ENCODE measurements around the gene WDR81.

DNA sequence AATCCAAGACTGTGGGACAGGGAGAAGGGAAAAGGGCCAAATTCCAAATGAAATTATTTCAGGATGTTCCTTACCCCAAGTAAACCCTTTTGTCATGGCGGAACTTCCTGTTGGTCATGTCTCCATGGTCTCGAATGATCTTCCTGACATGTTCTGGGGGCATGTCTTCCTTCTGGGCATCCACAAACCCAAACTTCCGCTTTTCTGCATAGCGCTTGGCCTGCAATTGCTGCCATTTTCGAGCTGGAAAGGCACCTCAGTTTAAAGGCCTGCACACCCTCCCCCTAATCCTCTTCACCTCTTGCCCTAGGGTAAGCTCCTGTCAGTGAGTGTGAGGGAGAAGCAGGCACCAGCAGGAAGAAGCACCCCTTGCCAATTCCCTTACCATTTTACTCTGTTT, 41.0 kb upstream of the WDR81 start:
- TF ChIP-seq POLR2A (IDR thresholded peaks at IDR 0.05; ENCODE audit: low read depth) = no peak
- TF ChIP-seq, protein P1, sequence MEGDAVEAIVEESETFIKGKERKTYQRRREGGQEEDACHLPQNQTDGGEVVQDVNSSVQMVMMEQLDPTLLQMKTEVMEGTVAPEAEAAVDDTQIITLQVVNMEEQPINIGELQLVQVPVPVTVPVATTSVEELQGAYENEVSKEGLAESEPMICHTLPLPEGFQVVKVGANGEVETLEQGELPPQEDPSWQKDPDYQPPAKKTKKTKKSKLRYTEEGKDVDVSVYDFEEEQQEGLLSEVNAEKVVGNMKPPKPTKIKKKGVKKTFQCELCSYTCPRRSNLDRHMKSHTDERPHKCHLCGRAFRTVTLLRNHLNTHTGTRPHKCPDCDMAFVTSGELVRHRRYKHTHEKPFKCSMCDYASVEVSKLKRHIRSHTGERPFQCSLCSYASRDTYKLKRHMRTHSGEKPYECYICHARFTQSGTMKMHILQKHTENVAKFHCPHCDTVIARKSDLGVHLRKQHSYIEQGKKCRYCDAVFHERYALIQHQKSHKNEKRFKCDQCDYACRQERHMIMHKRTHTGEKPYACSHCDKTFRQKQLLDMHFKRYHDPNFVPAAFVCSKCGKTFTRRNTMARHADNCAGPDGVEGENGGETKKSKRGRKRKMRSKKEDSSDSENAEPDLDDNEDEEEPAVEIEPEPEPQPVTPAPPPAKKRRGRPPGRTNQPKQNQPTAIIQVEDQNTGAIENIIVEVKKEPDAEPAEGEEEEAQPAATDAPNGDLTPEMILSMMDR (IDR thresholded peaks at IDR 0.05) = no peak
- TF ChIP-seq EP300 (IDR thresholded peaks at IDR 0.05) = no peak
- no peak for TF ChIP-seq POLR2AphosphoS5 (IDR thresholded peaks at IDR 0.05)
